Activated CD4-positive, alpha-beta T cell treated with anti-CD3 and anti-CD28 coated beads, Interleukin-2, amount 50 U/mL, for 16 hours (primary cell): ENCODE results near the gene ZNF766.
"Not testable (repeated sequence)": the region's sequence is repeated elsewhere in the genome, so short reads cannot be mapped to it uniquely, and the experiment has no call there.

Experiments
- DNase-seq: peaks from one replicate; pipeline ENCODE4 v3.0.0-alpha.2; 2020

Gene ZNF766

GRCh38 chr19:52269338-52270261 lies at the start of gene ZNF766:
TSS of gene ZNF766 (plus strand) at chr19:52269587. CDS start at chr19:52269614, 27 bp downstream.
- peak; percentile 94 for DNase-seq

GRCh38 chr19:52219611-52220010 lies 49.8 kb upstream of the ZNF766 start:
- no peak for DNase-seq

GRCh38 chr19:52221031-52221430 lies 48.4 kb upstream of the ZNF766 start:
- DNase-seq, result no peak

- DNase-seq, result no peak
Observed at GRCh38 chr19:52221831-52222375, 47.5 kb upstream of the ZNF766 start.

- DNase-seq, result no peak
Observed at GRCh38 chr19:52224211-52224610, 45.2 kb upstream of the ZNF766 start.

- DNase-seq, result peak; percentile 23
Observed at GRCh38 chr19:52226652-52227051, 42.7 kb upstream of the ZNF766 start.

GRCh38 chr19:52227196-52227940 lies 42.0 kb upstream of the ZNF766 start:
- no peak for DNase-seq

- no peak for DNase-seq
Observed at GRCh38 chr19:52227980-52228379, 41.4 kb upstream of the ZNF766 start.

- DNase-seq, result no peak
Observed at GRCh38 chr19:52229524-52229923, 39.9 kb upstream of the ZNF766 start.

GRCh38 chr19:52230685-52231084 lies 38.7 kb upstream of the ZNF766 start:
- DNase-seq, result no peak

GRCh38 chr19:52231154-52231910 lies 38.1 kb upstream of the ZNF766 start:
- DNase-seq, result no peak

- no peak for DNase-seq
Observed at GRCh38 chr19:52234406-52234805, 35.0 kb upstream of the ZNF766 start.

- no peak for DNase-seq
Observed at GRCh38 chr19:52237197-52237596, 32.2 kb upstream of the ZNF766 start.

- peak; percentile 49 for DNase-seq
Observed at GRCh38 chr19:52237771-52238400, 31.5 kb upstream of the ZNF766 start.

- DNase-seq, result no peak
Observed at GRCh38 chr19:52244021-52244420, 25.4 kb upstream of the ZNF766 start.

GRCh38 chr19:52248241-52248640 lies 21.1 kb upstream of the ZNF766 start:
- DNase-seq, result no peak

GRCh38 chr19:52258426-52258825 lies 11.0 kb upstream of the ZNF766 start:
- no peak for DNase-seq

GRCh38 chr19:52265556-52265955 lies 3.8 kb upstream of the ZNF766 start:
- DNase-seq, result not testable (repeated sequence)

GRCh38 chr19:52270266-52270885 lies 989 bp downstream of the ZNF766 start:
- peak; percentile 9 for DNase-seq

- DNase-seq, result no peak
Observed at GRCh38 chr19:52273301-52273700, 3.9 kb downstream of the ZNF766 start.

GRCh38 chr19:52274191-52274590 lies 4.8 kb downstream of the ZNF766 start:
- no peak for DNase-seq

GRCh38 chr19:52275988-52276387 lies 6.6 kb downstream of the ZNF766 start:
- DNase-seq, result no peak
